NB4 (cell line): ENCODE results near the gene PIGT.

Experiments
- POLR2A ChIP-seq: IDR thresholded peaks from 2 replicates; pipeline ENCODE4 v1.6.1; 2011; ENCODE audit warnings: mild to moderate bottlenecking; ENCODE audit not compliant: insufficient read length; ENCODE audit errors: extremely low read depth
- TF ChIP-seq, protein P1 (sequence below): IDR thresholded peaks from one replicate; pipeline ENCODE4 v1.5.1; 2012; ENCODE audit warnings: low read depth, low read length

DNA sequence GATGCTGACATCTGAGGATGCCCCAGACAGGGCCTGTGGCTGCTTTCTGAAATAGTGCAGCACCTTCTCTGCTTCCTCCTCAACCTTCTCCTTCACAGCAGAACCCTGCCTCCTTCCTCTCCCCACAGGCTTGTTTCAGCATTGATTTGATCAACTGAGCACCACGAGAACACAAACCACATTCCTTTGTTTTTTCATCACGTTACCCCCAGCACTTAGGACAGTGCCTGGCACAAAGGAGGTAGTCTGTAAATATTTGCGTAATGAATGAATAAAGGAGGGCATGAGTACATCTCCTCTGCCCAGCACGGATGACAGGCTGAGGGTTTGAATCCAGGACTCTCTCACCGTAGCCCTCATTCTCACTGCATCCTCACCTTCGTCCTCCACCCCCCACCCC is 32.3 kb downstream of the PIGT start:
- no peak for TF ChIP-seq POLR2A
- TF ChIP-seq, protein P1, sequence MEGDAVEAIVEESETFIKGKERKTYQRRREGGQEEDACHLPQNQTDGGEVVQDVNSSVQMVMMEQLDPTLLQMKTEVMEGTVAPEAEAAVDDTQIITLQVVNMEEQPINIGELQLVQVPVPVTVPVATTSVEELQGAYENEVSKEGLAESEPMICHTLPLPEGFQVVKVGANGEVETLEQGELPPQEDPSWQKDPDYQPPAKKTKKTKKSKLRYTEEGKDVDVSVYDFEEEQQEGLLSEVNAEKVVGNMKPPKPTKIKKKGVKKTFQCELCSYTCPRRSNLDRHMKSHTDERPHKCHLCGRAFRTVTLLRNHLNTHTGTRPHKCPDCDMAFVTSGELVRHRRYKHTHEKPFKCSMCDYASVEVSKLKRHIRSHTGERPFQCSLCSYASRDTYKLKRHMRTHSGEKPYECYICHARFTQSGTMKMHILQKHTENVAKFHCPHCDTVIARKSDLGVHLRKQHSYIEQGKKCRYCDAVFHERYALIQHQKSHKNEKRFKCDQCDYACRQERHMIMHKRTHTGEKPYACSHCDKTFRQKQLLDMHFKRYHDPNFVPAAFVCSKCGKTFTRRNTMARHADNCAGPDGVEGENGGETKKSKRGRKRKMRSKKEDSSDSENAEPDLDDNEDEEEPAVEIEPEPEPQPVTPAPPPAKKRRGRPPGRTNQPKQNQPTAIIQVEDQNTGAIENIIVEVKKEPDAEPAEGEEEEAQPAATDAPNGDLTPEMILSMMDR: no peak
